Liver (tissue), 9 donors: Measurements from ENCODE around the gene GAL. TPM values are rescaled to one million over a fixed set of nuclear protein-coding genes. Genes with fewer than 3 reads are reported as not detected.

Experiments
- DNase-seq: peaks from one replicate; pipeline ENCODE4 v3.0.0-alpha.2; 2017; ENCODE audit warnings: low spot score
- H3K27ac ChIP-seq, 2 donors: one replicate each; pipeline ENCODE4 v1.7.0; 2013; ENCODE audit warnings: inconsistent platforms in 2 of 2, low read length in 2 of 2, control low read depth in 1 of 2, low read depth in 1 of 2, mild to moderate bottlenecking in 1 of 2
- H3K27me3 ChIP-seq, 4 donors: one replicate each; pipeline versions ENCODE4 v1.6.1 to v1.7.0; 2013; ENCODE audit warnings: low read length in 3 of 4, inconsistent platforms in 1 of 4, mild to moderate bottlenecking in 1 of 4, moderate library complexity in 1 of 4; ENCODE audit not compliant: control insufficient read depth in 4 of 4, insufficient read depth in 4 of 4
- H3K36me3 ChIP-seq, 4 donors: one replicate each; pipeline versions ENCODE4 v1.6.1 to v1.7.0; 2013; ENCODE audit warnings: low read length in 3 of 4, mild to moderate bottlenecking in 3 of 4, low read depth in 1 of 4, moderate library complexity in 1 of 4; ENCODE audit not compliant: control insufficient read depth in 4 of 4, insufficient read depth in 3 of 4
- H3K4me1 ChIP-seq, 4 donors: one replicate each; pipeline versions ENCODE4 v1.6.1 to v1.7.0; 2013; ENCODE audit warnings: low read length in 3 of 4, mild to moderate bottlenecking in 3 of 4, moderate library complexity in 1 of 4; ENCODE audit not compliant: control insufficient read depth in 4 of 4, insufficient read depth in 4 of 4
- H3K4me3 ChIP-seq, 3 donors: one replicate each; pipeline versions ENCODE4 v1.6.1 to v1.7.0; 2013; ENCODE audit warnings: low read length in 3 of 3, control low read depth in 1 of 3, low read depth in 1 of 3, mild to moderate bottlenecking in 1 of 3
- H3K9ac ChIP-seq, 2 donors: one replicate each; pipeline ENCODE4 v1.7.0; 2013; ENCODE audit warnings: low read length in 2 of 2, mild to moderate bottlenecking in 2 of 2, moderate library complexity in 2 of 2, control low read depth in 1 of 2, low read depth in 1 of 2
- H3K9me3 ChIP-seq, 4 donors: one replicate each; pipeline versions ENCODE4 v1.6.1 to v1.7.0; 2013; ENCODE audit warnings: low read length in 3 of 4; ENCODE audit not compliant: control insufficient read depth in 4 of 4
- ATF3 ChIP-seq: IDR thresholded peaks from 2 replicates; pipeline ENCODE4 v1.6.1; 2016; ENCODE audit warnings: antibody characterized with exemption
- CTCF ChIP-seq: fragments of 150-350 bp; IDR thresholded peaks from 2 replicates; pipeline ENCODE4 v1.5.1; 2017; ENCODE audit warnings: improper control_type of control experiment, low read depth, low read length; ENCODE audit not compliant: missing input control
- EGR1 ChIP-seq, 2 donors: IDR thresholded peaks; 2 replicates each; pipeline ENCODE4 v1.6.1; 2016 to 2018; ENCODE audit warnings: antibody characterized with exemption in 2 of 2, low read depth in 2 of 2
- FOXA1 ChIP-seq: IDR thresholded peaks from 2 replicates; pipeline ENCODE4 v1.6.1; 2016; ENCODE audit warnings: antibody characterized with exemption
- FOXA2 ChIP-seq: IDR thresholded peaks from 2 replicates; pipeline ENCODE4 v1.6.1; 2016; ENCODE audit warnings: antibody characterized with exemption
- GABPA ChIP-seq, 2 donors: IDR thresholded peaks in 1 of 2; conservative IDR thresholded peaks in 1 of 2; 2 replicates each; pipeline ENCODE4 v1.6.1; 2016; ENCODE audit warnings: antibody characterized with exemption in 2 of 2, mild to moderate bottlenecking in 1 of 2, moderate library complexity in 1 of 2
- HNF4A ChIP-seq, 2 donors: conservative IDR thresholded peaks; 2 replicates each; pipeline ENCODE4 v1.6.1; 2016; ENCODE audit warnings: antibody characterized with exemption in 2 of 2, mild to moderate bottlenecking in 2 of 2
- HNF4G ChIP-seq: IDR thresholded peaks from 2 replicates; pipeline ENCODE4 v1.6.1; 2016; ENCODE audit warnings: antibody characterized with exemption
- JUND ChIP-seq, 2 donors: IDR thresholded peaks; 2 replicates each; pipeline ENCODE4 v1.6.1; 2016; ENCODE audit warnings: antibody characterized with exemption in 2 of 2
- MAX ChIP-seq: IDR thresholded peaks from 2 replicates; pipeline ENCODE4 v1.6.1; 2016; ENCODE audit warnings: antibody characterized with exemption
- NR2F2 ChIP-seq: IDR thresholded peaks from 2 replicates; pipeline ENCODE4 v1.6.1; 2016; ENCODE audit warnings: antibody characterized with exemption
- RAD21 ChIP-seq, 2 donors: IDR thresholded peaks; 2 replicates each; pipeline ENCODE4 v1.6.1; 2016; ENCODE audit warnings: antibody characterized with exemption in 2 of 2, mild to moderate bottlenecking in 2 of 2
- REST ChIP-seq: IDR thresholded peaks from 2 replicates; pipeline ENCODE4 v1.6.1; 2016; ENCODE audit warnings: antibody characterized with exemption, mild to moderate bottlenecking
- RXRA ChIP-seq, 2 donors: IDR thresholded peaks; 2 replicates each; pipeline ENCODE4 v1.6.1; 2017 to 2018; ENCODE audit warnings: antibody characterized with exemption in 2 of 2, mild to moderate bottlenecking in 1 of 2
- SP1 ChIP-seq: IDR thresholded peaks from 2 replicates; pipeline ENCODE4 v1.6.1; 2018; ENCODE audit warnings: antibody characterized with exemption, mild to moderate bottlenecking
- TAF1 ChIP-seq: conservative IDR thresholded peaks from 2 replicates; pipeline ENCODE4 v1.6.1; 2016; ENCODE audit warnings: antibody characterized with exemption, mild to moderate bottlenecking
- YY1 ChIP-seq: IDR thresholded peaks from 2 replicates; pipeline ENCODE4 v1.6.1; 2016; ENCODE audit warnings: antibody characterized with exemption, mild to moderate bottlenecking
- ZBTB33 ChIP-seq: IDR thresholded peaks from 2 replicates; pipeline ENCODE4 v1.6.1; 2016; ENCODE audit warnings: antibody characterized with exemption
- WGBS: extraction: QIAGEN DNeasy Blood & Tissue Kit; methylation state at CpG from one replicate; pipeline ENCODE4 v1.1.7; 2013; 5-methylcytosine and 5-hydroxymethylcytosine counted together
- polyA plus RNA-seq, 2 donors: library from polyadenylated mRNA; stranded (reverse) in 1 of 2; unstranded in 1 of 2; fragments of 200-250 nt in 1 of 2; fragments of >200 nt in 1 of 2; fragmentation: Nextera tagmentation in 1 of 2; extraction: Ambion mirVana in 1 of 2; gene quantifications; one replicate each; pipeline versions ENCODE4 v1.2.1 to v1.2.3, GENCODE V29; 2013 to 2015
- total RNA-seq, 2 donors: library from RNA; depleted of rRNA; stranded (reverse); fragments of >200 nt; gene quantifications; one replicate each; pipeline ENCODE4 v1.2.3, GENCODE V29; 2014
- donor health status: healthy.
- donor health status: healthy.
- donor health status: healthy.
- donor health status: healthy.
- donor health status: healthy.

GAL gene
- total and polyA plus RNA-seq, 4 donors = 0.47 TPM; not detected in 3

- Histone ChIP-seq H3K27me3 (no peaks in the 10 kb centered on the region), H3K4me3 (no peak overlapping the region), H3K9ac (no peak overlapping the region), H3K4me1 (no peaks in the 10 kb centered on the region), H3K36me3 (no peaks in the 10 kb centered on the region), H3K27ac (no peak overlapping the region), H3K9me3 (peaks cover 0 to 7% (median under 1%) of the 10 kb centered on the region in 4 donors)
- no peak for DNase-seq
- TF ChIP-seq MAX (no peak), TAF1 (no peak), RXRA (IDR thresholded peaks at IDR 0.05) (no peak), EGR1 (IDR thresholded peaks at IDR 0.05; ENCODE audit: low read depth in 2 of 2) (no peak), FOXA2 (no peak), SP1 (no peak), ZBTB33 (no peak), FOXA1 (no peak), REST (no peak), RAD21 (IDR thresholded peaks at IDR 0.05) (no peak), CTCF (no peak), ATF3 (no peak), JUND (IDR thresholded peaks at IDR 0.05) (no peak), NR2F2 (no peak), GABPA (IDR thresholded peaks at IDR 0.05 in 1 of 2, conservative IDR thresholded peaks at IDR 0.05 in 1 of 2) (no peak), HNF4G (no peak), YY1 (no peak), HNF4A (conservative IDR thresholded peaks at IDR 0.05) (no peak)
- WGBS = 75% methylated on average over 23 of the region's 23 CpGs
These were observed 29.9 kb downstream of the GAL start for GRCh38 chr11:68714060-68714856.
